ENCODE results near the gene TMEM63B. TPM values are rescaled to one million over a fixed set of nuclear protein-coding genes. Genes with fewer than 3 reads are reported as not detected.

Gene TMEM63B
- total RNA-seq, 2 donors from 2014 or later = 7.6 to 11.9 TPM

- H3K36me3 ChIP-seq (replicated peaks in 1 of 2; ENCODE audit: insufficient read depth in 1 of 2, low read depth in 2 of 2) = peaks cover 0 to 4% of the 10 kb centered on the region in 2 donors
Observed at GRCh38 chr6:44145839-44146238, 18.5 kb downstream of the TMEM63B start.

GRCh38 chr6:44146685-44147084 is 19.3 kb downstream of the TMEM63B start:
- TF ChIP-seq CTCF (IDR thresholded peaks at IDR 0.05) (no peak), POLR2A (IDR thresholded peaks at IDR 0.05) (no peak)
- DNase-seq = no peak
- Histone ChIP-seq H3K27me3 (no peaks in the 10 kb centered on the region), H3K4me3 (no peak overlapping the region), H3K4me1 (peaks cover 3% of the 10 kb centered on the region), H3K36me3 (replicated peaks in 1 of 2; ENCODE audit: insufficient read depth in 1 of 2, low read depth in 2 of 2) (peaks cover 0 to 4% of the 10 kb centered on the region in 2 donors), H3K9me3 (no peaks in the 10 kb centered on the region), H3K27ac (no peak overlapping the region)
- no peak for ATAC-seq
- WGBS, 2 donors = 81 to 84% methylated on average over 10 of the region's 10 CpGs
- intact Hi-C loops (cut with DNase I) = loop anchor here (5.0 kb wide), 1 partner anchor 34 kb away; no protein-coding TSS in a partner anchor

More at GRCh38 chr6:44145839-44146238, 18.5 kb downstream of the TMEM63B start:
- no peaks in the 10 kb centered on the region for H3K9me3 ChIP-seq
- H3K4me3 ChIP-seq = no peak overlapping the region
- H3K27ac ChIP-seq = no peak overlapping the region
- H3K27me3 ChIP-seq = no peaks in the 10 kb centered on the region
- ATAC-seq (no peak), DNase-seq (no peak)
- intact Hi-C loops (cut with DNase I) = loop anchor here (5.0 kb wide), 1 partner anchor 34 kb away; no protein-coding TSS in a partner anchor
- H3K4me1 ChIP-seq = no peaks in the 10 kb centered on the region
- TF ChIP-seq CTCF (IDR thresholded peaks at IDR 0.05) (no peak), POLR2A (IDR thresholded peaks at IDR 0.05) (no peak)

- no peak for DNase-seq
- intact Hi-C loops (cut with DNase I) = loop anchor here (5.0 kb wide), 1 partner anchor 35 kb away; no protein-coding TSS in a partner anchor
- no peaks in the 10 kb centered on the region for H3K27me3 ChIP-seq
- peaks cover 7% of the 10 kb centered on the region for H3K4me1 ChIP-seq
- no peaks in the 10 kb centered on the region for H3K9me3 ChIP-seq
- 87 to 97% methylated on average over 6 to 7 of the region's 7 CpGs for WGBS, 2 donors
- no peak overlapping the region for H3K27ac ChIP-seq
- no peak for ATAC-seq
- peaks cover 0 to 4% of the 10 kb centered on the region in 2 donors for H3K36me3 ChIP-seq (replicated peaks in 1 of 2; ENCODE audit: insufficient read depth in 1 of 2, low read depth in 2 of 2)
- TF ChIP-seq CTCF (IDR thresholded peaks at IDR 0.05) (no peak), POLR2A (IDR thresholded peaks at IDR 0.05) (no peak)
- no peak overlapping the region for H3K4me3 ChIP-seq
Observed at GRCh38 chr6:44147256-44147655, 19.9 kb downstream of the TMEM63B start.

GRCh38 chr6:44148306-44148705 is 21.0 kb downstream of the TMEM63B start:
- DNase-seq (no peak), ATAC-seq (no peak)
- H3K4me1 ChIP-seq = peaks cover 7% of the 10 kb centered on the region
- no peaks in the 10 kb centered on the region for H3K27me3 ChIP-seq
- H3K27ac ChIP-seq = no peak overlapping the region
- intact Hi-C loops (cut with DNase I) = loop anchor here (5.0 kb wide), 1 partner anchor 36 kb away; no protein-coding TSS in a partner anchor
- no peaks in the 10 kb centered on the region for H3K9me3 ChIP-seq
- TF ChIP-seq CTCF (IDR thresholded peaks at IDR 0.05) (no peak), POLR2A (IDR thresholded peaks at IDR 0.05) (no peak)
- 81 to 89% methylated on average over 1 to 9 of the region's 9 CpGs for WGBS, 2 donors
- H3K4me3 ChIP-seq = no peak overlapping the region
- peaks cover 0 to 4% of the 10 kb centered on the region in 2 donors for H3K36me3 ChIP-seq (replicated peaks in 1 of 2; ENCODE audit: insufficient read depth in 1 of 2, low read depth in 2 of 2)

GRCh38 chr6:44149369-44150012 is 22.1 kb downstream of the TMEM63B start:
- ATAC-seq (no peak), DNase-seq (no peak)
- Histone ChIP-seq H3K4me1 (peaks cover 7% of the 10 kb centered on the region), H3K4me3 (no peak overlapping the region), H3K27ac (no peak overlapping the region), H3K9me3 (no peaks in the 10 kb centered on the region), H3K36me3 (replicated peaks in 1 of 2; ENCODE audit: insufficient read depth in 1 of 2, low read depth in 2 of 2) (peaks cover 0 to 4% of the 10 kb centered on the region in 2 donors), H3K27me3 (no peaks in the 10 kb centered on the region)
- intact Hi-C loops (cut with DNase I) = loop anchor here (5.0 kb wide), 2 partner anchors 37 to 47 kb away; no protein-coding TSS in a partner anchor
- TF ChIP-seq CTCF (IDR thresholded peaks at IDR 0.05) (no peak), POLR2A (IDR thresholded peaks at IDR 0.05) (no peak)
- 78 to 85% methylated on average over 7 of the region's 7 CpGs for WGBS, 2 donors
